GM18498 (cell line): ENCODE measurements around the gene SPOP.
"Not testable (repeated sequence)": the region's sequence is repeated elsewhere in the genome, so short reads cannot be mapped to it uniquely, and the experiment has no call there.

ENCODE experiments used
- ATAC-seq: cut with Tn5 transposase; IDR thresholded peaks from one replicate; pipeline ENCODE4 v1.9.1; 2021; ENCODE audit warnings: mild to moderate bottlenecking, moderate library complexity; ENCODE audit not compliant: unreplicated experiment

The SPOP gene

GRCh38 chr17:49574945-49575678, 102.8 kb downstream of the SPOP start:
- ATAC-seq = no peak

- no peak for ATAC-seq
These were observed 103.5 kb downstream of the SPOP start for GRCh38 chr17:49574323-49574781.

GRCh38 chr17:49573510-49574322, 104.2 kb downstream of the SPOP start:
- no peak for ATAC-seq

GRCh38 chr17:49572806-49573420, 105.0 kb downstream of the SPOP start:
- no peak for ATAC-seq

- ATAC-seq = no peak
These were observed 105.7 kb downstream of the SPOP start for GRCh38 chr17:49572226-49572625.

- no peak for ATAC-seq
These were observed 106.1 kb downstream of the SPOP start for GRCh38 chr17:49571764-49572163.

GRCh38 chr17:49571283-49571682, 106.6 kb downstream of the SPOP start:
- ATAC-seq = no peak

GRCh38 chr17:49570540-49571242, 107.2 kb downstream of the SPOP start:
- ATAC-seq = no peak

- not testable (repeated sequence) for ATAC-seq
These were observed 109.2 kb downstream of the SPOP start for GRCh38 chr17:49568695-49569047.

GRCh38 chr17:49567871-49568694, 109.8 kb downstream of the SPOP start:
- ATAC-seq = peak; percentile 63

GRCh38 chr17:49567104-49567521, 110.8 kb downstream of the SPOP start:
- ATAC-seq = no peak

- no peak for ATAC-seq
These were observed 111.2 kb downstream of the SPOP start for GRCh38 chr17:49566668-49567071.

- ATAC-seq = no peak
These were observed 111.9 kb downstream of the SPOP start for GRCh38 chr17:49565948-49566491.

GRCh38 chr17:49564638-49565037, 113.3 kb downstream of the SPOP start:
- ATAC-seq = no peak

- ATAC-seq = no peak
These were observed 120.4 kb downstream of the SPOP start for GRCh38 chr17:49557312-49558024.

- peak; percentile 54 for ATAC-seq
These were observed 121.5 kb downstream of the SPOP start for GRCh38 chr17:49556223-49556943.

GRCh38 chr17:49555495-49556222, 122.2 kb downstream of the SPOP start:
- ATAC-seq = no peak
